NCI-H2227 treated with DMSO at 0.1 percent for 48 hours (cell line): Measurements from ENCODE around the gene ASPRV1.

Source experiments
- DNase-seq: peaks from one replicate; lab custom pipeline; 2025; lab: John Stamatoyannopoulos, UW

The ASPRV1 gene

DNA sequence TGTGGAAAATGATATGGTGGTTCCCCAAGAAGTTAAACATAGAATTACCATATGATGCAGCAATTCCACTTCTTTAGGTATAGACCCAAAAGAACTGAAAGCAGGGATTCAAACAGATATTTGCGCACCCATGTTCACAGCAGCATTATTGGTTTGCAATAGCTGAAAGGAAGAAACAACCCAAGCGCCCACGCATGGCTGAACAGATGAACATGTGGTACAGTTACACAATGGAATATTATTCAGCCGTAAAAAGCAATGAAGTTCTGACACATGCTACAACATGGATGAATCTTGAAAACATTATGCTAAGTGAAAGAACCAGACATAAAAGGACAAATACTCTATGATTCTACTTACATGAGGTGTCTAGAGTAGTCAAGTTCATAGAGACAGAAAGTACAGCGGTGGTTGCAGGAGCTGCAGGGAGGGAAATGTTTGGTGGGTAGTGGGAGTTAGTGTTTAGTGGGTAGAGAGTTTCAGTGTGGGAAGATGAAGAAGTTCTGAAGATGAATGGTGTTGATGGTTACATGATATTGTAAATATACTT lies 26.7 kb upstream of the ASPRV1 start:
- no peak for DNase-seq

DNA sequence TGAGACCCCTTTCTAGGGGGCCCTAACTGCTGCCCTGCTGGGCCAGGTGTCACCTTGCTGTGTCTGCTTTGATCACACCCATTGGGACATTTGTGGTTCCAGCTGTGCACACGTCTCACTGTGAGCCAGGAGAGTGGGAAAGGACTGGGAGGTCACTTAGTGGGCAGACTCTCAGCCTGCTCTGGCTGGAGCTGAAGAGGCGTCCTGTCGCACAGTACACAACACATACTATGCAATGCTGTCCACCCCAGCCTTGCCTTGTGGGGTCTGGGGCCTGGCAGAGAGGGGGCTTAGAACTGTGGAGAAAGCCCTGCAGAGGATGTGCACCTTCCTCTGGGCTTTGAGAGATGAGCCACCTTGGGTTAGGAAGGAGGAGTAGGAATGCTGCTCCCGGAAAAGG lies 25.3 kb upstream of the ASPRV1 start:
- DNase-seq, result no peak

DNA sequence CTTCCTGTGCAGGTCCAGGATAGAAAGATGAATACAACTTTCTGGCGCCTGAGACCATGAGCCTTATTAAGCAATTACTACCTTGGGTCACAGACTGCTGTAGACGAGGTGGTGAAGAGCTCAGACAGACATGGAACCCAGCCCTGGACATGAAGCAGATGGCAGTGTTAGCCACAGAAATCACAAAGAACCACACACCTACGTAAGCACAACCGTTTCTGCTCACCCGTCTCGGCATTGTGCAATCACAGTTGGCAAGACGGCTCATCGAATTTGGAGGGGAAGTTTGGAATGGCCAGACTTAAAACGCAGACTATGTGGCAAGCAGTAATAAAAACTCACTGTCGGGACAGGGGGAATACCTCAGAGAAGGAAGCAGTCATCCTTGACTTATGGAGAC lies 24.3 kb upstream of the ASPRV1 start:
- no peak for DNase-seq

DNA sequence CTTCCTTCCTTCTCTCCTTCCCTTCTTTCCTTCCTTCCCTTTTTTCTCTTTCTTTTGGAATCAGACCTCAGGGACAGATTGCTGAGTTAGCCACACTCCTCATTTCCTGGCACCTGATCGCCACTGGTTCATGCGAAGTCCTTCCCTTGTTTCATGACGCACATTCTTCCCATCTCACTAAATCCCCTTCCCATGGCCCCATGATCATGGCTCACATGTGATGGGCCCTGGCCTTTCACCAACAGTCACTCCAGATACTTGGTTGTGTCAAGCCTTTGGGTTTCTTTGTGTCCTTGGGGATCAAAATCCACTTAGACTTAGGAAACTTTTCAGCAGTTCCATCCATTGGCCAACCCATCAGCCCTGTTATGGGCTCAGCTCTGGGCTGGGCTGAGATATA lies 23.8 kb upstream of the ASPRV1 start:
- no peak for DNase-seq

DNA sequence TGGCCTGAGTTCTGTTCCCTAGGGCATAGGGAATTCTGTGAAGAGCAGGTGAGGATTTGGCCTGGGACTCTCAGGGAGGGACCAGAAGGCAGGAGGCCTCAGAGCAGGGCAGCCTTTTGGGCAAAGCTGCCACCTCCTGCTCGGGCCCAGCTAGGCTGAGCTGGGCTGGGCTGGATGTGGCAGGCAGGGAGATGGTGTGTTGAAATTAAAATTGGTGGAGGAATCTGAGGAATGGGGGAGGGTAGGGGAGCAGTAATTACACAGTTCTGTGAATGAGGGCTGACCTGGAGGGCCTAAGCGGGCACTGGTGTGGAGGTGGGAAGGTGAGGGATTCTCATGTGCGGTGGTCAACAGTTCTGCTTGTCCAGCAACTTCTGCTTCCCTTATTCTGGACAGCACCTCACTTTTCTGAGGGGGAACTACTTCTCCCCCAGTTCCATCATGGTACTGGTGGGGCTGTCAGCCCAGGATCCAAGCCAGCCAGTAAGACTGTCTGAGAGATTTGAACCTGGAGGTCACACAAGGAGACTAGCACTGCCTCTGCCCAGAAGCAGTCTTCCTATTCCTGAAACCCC lies 22.0 kb upstream of the ASPRV1 start:
- DNase-seq, result no peak

DNA sequence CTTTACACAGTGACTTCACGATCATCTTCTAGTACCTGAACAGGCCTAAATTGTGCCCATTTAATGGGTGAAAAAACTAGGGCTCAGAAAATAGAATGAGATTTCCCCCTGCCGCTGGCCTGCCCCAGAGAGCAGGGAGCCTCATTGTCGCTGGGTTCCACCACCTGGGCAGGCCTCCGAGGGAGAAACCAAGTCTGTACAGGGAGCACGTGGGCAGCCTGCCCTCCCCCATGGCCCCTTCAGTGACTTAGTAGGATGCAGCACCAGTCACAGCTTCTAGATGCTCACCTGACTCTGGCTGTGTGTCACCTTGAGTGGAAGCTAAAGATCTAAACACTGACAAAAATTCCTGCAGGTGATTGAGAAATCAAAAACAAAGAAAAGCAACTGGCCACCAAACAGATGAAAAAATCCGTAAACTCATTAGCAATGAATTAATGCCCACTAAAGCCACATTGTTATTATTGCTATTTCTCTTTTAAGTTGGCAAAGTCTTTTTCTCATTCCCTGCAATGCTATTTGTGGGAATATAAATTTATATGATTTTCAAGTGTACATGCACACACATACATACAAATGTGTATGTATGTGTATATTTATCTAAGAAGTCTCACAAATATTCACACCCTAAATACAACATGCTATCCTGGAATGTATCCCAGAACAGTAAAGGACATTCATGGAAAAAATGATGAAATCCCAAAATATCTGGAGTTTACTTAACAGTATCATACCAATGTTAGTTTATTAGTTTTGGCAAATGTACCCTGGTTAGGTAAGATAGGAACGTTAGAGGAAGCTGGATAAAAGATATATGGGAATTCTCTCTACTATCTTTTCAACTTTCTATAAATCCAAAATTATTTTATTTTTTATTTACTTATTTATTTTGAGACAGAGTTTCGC lies 18.7 kb upstream of the ASPRV1 start:
- DNase-seq, result no peak

DNA sequence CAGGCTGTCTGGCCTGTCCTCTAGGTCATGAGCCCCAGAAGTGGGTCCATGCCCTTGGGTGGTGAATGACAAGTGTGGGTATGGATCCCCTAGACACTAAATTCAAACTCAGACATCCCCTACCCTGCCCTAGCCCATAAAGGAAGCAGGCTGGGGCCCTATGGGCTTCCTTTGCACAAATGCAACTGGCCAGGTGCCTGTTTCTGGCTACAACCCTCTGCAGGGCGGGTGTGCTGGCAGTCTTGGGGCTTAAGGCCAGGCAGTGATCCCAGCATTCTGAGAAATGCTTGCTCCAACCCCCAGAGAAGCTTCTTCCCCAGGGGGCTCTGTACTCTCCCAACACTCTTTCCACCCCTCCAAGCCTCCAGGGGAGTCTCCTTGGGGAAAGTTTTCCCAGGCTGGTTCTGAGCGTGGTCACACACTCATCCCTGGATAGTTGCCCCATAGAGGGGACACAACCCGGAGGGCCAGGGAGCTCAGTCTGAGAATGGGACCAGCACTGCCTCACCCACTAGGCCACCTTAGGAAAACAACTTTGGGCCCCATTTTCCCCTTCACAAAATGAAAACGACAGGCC lies 16.6 kb upstream of the ASPRV1 start:
- DNase-seq, result no peak

DNA sequence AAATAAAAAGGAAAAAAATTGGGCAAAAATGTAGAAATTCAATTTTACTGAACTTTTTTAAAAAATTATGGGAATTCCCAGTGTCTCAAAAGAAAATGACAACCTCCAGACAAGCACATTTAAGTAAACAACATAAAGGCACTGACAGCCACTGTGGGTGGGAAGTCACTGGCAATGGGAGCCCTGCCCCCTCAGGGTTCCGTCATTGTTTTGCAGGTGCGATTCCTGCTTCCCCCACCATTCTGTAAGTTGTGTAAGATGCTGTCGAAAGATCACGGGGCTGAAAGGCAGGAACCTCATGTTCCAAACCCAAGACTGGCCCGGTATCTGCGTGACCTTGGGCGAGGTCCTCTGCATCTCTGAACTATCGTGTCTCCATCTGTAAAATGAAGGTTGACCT lies 15.8 kb upstream of the ASPRV1 start:
- DNase-seq, result no peak

DNA sequence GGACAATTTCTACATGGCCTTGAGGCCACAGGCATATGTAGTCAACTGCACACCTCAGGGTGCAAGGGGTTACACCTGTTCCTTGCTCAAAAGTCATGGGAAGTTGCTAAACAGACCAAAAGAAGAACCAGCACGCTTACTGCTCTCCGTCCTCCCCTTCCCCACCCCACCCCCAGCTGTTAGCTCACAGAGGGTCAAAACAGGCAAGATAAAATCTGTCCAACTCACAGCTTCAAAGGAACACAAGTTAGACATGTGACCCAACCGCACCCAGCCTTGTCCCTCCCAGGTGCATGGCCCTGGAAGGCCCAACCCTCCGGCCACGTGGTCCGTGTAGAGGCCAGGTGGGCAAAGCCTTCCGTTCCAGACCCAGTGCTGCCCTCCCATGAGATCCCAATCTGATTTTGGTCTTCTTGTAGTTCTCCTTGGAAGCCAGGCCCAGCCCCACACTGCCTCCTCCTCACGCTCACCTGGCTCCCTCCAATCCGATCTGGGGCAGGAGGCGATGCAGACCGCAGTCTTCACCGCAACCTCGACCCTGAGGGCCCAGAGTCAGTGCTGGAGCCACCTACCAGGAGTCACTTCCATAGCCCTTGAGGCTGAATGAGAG lies 14.5 kb upstream of the ASPRV1 start:
- no peak for DNase-seq

DNA sequence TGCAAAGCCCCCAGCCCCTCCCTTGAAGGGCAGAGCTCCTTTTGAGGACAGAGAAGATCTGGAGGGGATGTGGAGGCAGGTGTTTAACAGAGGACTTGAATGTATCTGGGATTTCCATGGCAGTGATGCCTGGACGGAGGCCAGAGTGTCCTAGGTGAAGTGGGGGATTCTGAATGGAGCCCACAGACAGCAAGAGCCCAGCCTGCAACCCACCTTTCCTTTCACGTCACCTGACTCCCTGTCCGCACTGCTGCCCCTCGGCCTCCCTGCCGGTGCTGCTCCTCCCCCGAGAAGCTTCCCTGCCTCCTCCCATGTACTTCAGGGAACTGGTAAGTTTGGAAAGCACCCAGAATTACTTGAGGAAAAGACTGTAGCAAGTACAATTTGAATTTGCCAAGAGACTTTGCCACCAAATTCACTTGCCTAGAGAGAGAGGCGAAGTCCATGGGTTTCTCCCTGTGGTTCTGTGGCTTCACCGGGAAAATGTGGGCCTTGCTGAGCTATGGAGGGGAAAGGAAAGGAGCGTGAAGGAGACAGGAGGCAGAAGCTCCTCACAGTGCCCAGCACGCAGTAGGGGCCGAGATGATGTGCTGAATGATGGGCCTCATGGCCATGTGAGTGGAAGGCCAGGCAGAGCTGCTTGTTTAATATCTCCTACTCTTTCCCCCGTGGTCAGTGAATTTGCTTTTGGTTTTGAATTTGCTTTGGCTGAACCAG lies 13.9 kb upstream of the ASPRV1 start:
- no peak for DNase-seq

DNA sequence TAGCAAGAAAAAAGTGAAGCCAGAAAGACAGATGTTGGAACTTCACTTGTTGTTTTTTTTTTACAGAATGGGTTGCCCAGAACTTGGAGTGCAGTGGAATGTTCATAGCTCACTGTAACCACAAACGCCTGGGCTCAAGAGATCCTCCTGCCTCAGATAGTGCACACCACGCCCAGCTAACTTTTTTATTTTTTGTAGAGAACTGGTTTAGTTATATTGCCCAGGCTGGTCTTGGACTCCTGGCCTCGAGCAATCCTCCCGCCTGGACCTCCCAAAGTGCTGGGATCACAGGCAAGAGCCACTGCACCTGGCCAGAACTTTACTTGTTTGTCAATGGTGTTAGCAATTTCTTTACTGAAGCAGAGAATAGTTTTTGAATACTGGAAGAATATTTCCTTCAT lies 11.9 kb upstream of the ASPRV1 start:
- DNase-seq, result no peak

DNA sequence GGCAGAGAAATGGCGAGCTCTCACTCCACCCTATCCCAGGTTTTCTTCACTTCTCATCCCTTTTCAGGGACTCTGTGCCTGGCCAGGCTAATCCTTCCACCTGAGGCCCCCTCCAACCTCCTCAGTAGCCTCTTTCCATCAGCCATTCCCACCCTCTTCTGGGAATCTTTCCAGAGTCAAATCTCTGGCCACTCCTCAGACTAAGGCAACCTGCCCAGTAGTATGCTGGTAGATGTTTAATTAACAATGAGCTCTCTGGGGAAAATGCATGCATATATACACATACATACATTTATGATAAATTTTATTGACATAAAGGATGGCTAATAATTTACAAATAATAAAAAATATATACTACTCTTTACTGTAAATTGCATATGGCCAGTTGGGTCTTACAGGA lies 11.4 kb upstream of the ASPRV1 start:
- DNase-seq, result no peak

DNA sequence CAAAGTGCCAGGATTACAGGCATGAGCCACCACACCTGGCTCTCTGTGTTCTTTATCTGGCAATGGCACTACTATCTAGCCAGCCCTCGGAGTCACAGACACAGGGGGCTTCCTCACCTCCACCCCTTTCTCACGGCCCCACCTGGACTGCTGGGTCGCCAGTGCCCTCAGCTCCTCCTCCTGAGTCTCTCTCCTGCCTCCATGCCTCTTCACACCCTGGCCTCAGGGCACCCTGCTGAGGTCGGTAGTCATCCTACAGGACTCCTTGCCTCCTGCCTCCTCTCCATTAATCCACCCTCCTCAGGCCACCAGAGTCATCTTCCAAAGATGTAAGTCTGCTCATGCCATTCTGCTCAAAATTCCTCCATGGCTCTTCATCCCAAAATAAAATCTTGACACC lies 8.6 kb upstream of the ASPRV1 start:
- no peak for DNase-seq

DNA sequence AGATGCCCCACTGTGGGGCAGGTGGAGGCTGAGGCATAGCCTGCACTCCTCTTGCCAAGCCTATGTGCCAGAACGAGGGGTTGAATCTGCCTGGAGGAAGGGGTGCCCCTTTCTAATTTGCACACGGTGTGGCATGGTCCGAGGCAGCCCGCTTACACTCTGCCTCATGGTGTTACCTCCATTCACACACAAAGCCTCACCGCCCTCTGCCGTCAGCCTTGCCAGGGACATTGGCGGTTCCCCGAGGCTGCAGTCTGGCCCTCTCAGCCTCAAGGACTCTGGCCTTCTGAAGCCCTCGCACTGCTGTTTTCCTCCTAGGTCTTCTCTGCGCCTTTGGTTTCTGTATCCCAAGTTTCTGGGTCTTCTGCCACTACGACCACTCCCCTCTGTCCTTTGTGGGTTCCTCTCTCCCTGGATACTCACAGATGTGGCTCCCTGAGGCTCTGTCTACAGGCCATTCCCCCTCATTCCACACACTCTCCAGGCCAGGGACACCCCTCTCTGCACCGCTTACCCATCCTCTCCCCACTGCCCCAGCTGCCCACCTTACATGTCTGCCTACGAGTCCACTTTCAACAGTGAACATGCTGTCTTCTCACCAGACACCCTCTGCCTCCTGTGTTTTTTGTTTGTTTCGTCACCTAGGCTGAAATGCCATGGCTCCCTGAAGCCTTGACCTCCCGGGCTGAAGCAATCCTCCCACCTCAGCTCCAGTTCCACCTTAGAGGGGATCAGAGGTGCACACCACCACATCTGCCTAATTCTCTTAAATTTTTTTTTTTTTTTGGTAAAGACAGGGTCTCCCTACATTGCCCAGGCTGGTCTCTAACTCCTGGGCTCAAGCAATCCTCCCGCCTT lies 7.9 kb upstream of the ASPRV1 start:
- DNase-seq, result no peak

DNA sequence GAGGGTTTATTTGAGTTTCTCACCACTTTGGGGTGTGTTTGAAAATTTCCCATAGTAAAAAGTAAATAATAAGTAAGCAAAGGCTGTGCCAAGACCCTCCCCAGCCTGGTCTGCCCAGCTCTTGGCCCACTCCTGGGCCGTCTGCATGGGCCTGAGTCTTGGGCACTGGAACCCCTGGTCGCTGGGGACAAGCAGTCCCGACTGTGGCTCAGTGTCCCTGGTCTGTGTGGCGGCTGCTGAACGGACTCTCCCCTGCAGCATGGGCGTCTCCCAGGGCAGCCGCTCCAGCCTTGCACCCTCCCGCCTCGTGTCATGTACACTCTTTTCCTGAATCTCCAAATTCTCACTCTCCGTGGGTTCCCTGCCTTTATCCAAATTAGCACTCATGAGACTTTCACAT lies 7.2 kb upstream of the ASPRV1 start:
- no peak for DNase-seq

DNA sequence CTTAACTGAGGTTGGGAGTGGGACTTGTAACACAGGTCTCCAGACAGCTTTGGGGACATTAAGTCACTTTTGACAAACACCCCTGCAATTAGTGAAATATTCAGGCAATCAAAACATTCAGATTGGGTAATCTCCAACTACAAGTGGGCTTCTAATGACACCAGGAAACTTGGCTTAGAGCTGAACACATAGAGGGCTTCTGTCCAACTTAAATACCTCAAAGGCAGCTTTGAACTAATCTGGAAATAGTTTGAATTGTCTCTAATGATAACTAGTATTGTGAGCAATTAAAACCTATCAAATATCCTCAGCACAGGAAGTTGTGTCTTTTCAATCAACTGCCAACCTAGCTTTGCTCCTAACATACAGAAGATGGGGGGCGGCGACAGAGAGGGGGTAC lies 5.1 kb upstream of the ASPRV1 start:
- no peak for DNase-seq

DNA sequence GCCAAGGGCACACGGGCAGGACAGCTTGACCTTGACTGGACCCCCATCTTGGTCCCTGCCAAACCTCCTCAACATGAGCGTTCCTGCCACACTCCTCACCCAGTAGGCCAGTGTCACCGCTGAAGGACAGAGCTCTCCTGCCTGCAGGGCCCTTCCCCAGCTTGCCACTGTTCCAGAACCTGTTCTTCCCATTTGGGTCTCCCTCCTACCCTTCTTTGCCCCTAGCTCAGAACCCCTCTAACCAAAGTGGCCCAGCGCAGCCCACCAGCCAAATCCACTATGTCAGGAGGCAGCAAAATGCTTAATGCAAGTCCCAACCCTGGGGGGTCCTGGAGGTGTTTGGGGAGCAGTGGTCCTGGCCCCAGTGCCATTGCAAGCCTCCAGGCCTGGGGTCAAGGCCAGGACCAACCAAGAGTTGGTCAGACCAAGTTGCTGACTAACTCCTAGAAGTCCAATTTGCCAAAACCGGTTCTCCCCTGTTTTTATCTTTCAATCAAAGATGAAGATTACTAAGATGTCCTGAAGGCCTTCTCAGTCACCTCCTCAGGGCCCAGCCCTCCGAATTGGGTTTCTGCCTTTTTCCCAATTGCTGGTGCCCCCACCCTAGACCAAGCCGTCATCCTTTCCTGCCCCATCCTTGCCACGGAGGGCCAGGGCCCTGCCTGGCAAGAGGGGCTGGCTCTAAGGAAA lies 4.5 kb upstream of the ASPRV1 start:
- no peak for DNase-seq

DNA sequence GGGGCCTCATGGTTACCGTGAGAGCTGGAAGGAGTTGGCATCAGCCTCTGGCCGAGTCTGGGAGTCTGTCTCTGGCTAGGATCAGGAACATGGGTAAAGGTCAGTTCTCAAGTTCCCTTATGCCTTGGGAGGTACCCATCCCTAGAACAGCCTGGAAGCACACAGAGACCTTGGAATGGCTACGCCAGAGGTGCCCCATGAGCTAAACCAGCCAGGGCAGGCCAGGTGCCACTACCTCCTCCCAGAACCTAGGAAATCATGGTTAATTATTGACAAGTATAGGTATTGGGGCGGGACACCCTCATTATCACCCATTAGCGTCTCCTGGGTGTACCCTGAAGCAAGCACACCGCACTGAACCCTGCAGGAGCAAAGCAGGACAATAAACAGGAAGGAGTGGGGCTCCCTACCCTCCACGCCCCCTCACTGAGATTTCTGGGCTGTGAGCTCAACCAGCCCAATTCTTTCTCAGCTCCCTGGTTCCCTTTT lies 3.0 kb upstream of the ASPRV1 start:
- DNase-seq, result no peak

DNA sequence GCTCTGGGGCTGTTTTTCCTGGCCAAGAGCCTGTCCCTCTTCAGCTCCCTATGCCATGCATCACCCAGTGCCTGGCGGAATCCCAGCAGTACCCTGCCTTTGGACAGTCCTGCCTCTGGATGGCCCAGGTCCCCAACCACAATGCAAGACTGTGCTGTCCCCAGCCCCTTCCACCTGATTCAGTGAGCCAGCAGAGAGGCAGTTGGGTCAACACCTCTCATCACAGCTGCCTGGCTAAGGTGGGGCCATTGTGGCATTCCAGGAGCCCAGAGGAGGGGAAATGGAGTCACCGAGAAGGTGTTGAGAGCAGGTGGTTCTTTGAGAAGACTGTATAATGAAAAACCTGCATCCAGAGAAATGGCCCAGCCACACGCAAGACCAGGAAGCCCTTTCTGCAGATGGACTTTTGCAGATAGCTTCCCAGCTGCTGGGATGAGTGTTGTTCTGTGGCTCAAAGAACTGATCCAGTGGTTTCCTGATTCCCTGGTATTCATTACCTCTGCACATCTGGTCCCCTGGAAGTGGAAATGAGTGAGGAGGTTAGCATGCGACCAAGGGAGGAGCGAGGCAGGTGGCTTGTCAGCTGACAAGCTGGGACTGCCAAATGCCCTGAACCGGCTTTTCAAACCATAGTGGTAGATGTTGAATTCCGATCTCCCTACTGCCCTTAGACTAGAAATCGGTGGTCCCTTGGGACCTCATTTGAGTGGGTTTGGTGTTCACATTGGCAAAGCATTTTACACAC lies 1.7 kb upstream of the ASPRV1 start:
- no peak for DNase-seq

DNA sequence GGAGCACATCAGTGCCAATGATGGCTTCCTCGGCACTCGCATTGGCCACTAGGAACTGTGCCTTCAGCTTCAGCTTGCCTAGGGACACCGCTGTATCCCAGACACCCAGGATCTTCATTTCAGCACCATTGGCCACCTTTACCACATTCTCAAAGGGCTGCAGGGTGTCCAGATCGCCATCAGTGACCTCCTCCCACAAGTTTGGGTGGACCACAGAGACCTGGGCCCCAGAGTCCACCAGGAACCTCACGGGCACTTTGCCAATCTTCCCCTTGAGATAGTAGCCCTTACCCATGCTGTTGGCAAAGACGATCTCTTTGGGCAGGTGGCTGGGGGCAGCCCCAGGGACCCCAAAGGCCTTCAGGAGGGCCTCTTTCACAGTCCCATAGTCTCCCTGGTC lies 610 bp downstream of the ASPRV1 start:
- DNase-seq, result no peak
